ENCODE data around the gene NPAS3.

Gene NPAS3

GRCh38 chr14:32980902-32981501 lies 42.3 kb downstream of the NPAS3 start:
- Histone ChIP-seq H3K36me3 (ENCODE audit: control insufficient read depth in 2 of 2, insufficient read depth in 2 of 2, low read length in 2 of 2) (no peaks in the 10 kb centered on the region), H3K4me1 (ENCODE audit: control insufficient read depth, insufficient read depth, low read length) (no peaks in the 10 kb centered on the region), H3K9ac (ENCODE audit: low read length in 2 of 2) (no peak overlapping the region), H3K9me3 (ENCODE audit: control insufficient read depth in 2 of 2, low read length in 2 of 2) (no peaks in the 10 kb centered on the region), H3K27me3 (ENCODE audit: control insufficient read depth in 1 of 2, insufficient read depth in 2 of 2, low read length in 2 of 2) (no peaks in the 10 kb centered on the region), H3K4me3 (ENCODE audit: low read length in 2 of 2) (no peak overlapping the region), H3K27ac (ENCODE audit: low read length) (no peak overlapping the region)

GRCh38 chr14:32984241-32984930 lies 45.7 kb downstream of the NPAS3 start:
- H3K4me1 ChIP-seq (ENCODE audit: control insufficient read depth, insufficient read depth, low read length) = no peaks in the 10 kb centered on the region
- no peaks in the 10 kb centered on the region for H3K27me3 ChIP-seq (ENCODE audit: control insufficient read depth in 1 of 2, insufficient read depth in 2 of 2, low read length in 2 of 2)
- H3K27ac ChIP-seq (ENCODE audit: low read length) = no peak overlapping the region
- H3K9ac ChIP-seq (ENCODE audit: low read length in 2 of 2) = no peak overlapping the region
- H3K9me3 ChIP-seq (ENCODE audit: control insufficient read depth in 2 of 2, low read length in 2 of 2) = no peaks in the 10 kb centered on the region
- H3K36me3 ChIP-seq (ENCODE audit: control insufficient read depth in 2 of 2, insufficient read depth in 2 of 2, low read length in 2 of 2) = no peaks in the 10 kb centered on the region
- no peak overlapping the region for H3K4me3 ChIP-seq (ENCODE audit: low read length in 2 of 2)

GRCh38 chr14:32985866-32986265 lies 47.2 kb downstream of the NPAS3 start:
- Histone ChIP-seq H3K4me3 (ENCODE audit: low read length in 2 of 2) (no peak overlapping the region), H3K36me3 (ENCODE audit: control insufficient read depth in 2 of 2, insufficient read depth in 2 of 2, low read length in 2 of 2) (no peaks in the 10 kb centered on the region), H3K9ac (ENCODE audit: low read length in 2 of 2) (no peak overlapping the region), H3K27ac (ENCODE audit: low read length) (no peak overlapping the region), H3K4me1 (ENCODE audit: control insufficient read depth, insufficient read depth, low read length) (no peaks in the 10 kb centered on the region), H3K9me3 (ENCODE audit: control insufficient read depth in 2 of 2, low read length in 2 of 2) (no peaks in the 10 kb centered on the region), H3K27me3 (ENCODE audit: control insufficient read depth in 1 of 2, insufficient read depth in 2 of 2, low read length in 2 of 2) (no peaks in the 10 kb centered on the region)

GRCh38 chr14:32986791-32987540 lies 48.3 kb downstream of the NPAS3 start:
- H3K4me1 ChIP-seq (ENCODE audit: control insufficient read depth, insufficient read depth, low read length) = no peaks in the 10 kb centered on the region
- no peak overlapping the region for H3K27ac ChIP-seq (ENCODE audit: low read length)
- no peaks in the 10 kb centered on the region for H3K27me3 ChIP-seq (ENCODE audit: control insufficient read depth in 1 of 2, insufficient read depth in 2 of 2, low read length in 2 of 2)
- no peak overlapping the region for H3K9ac ChIP-seq (ENCODE audit: low read length in 2 of 2)
- H3K36me3 ChIP-seq (ENCODE audit: control insufficient read depth in 2 of 2, insufficient read depth in 2 of 2, low read length in 2 of 2) = no peaks in the 10 kb centered on the region
- H3K9me3 ChIP-seq (ENCODE audit: control insufficient read depth in 2 of 2, low read length in 2 of 2) = no peaks in the 10 kb centered on the region
- H3K4me3 ChIP-seq (ENCODE audit: low read length in 2 of 2) = no peak overlapping the region

GRCh38 chr14:32991691-32992090 lies 53.0 kb downstream of the NPAS3 start:
- no peaks in the 10 kb centered on the region for H3K9me3 ChIP-seq (ENCODE audit: control insufficient read depth in 2 of 2, low read length in 2 of 2)
- H3K36me3 ChIP-seq (ENCODE audit: control insufficient read depth in 2 of 2, insufficient read depth in 2 of 2, low read length in 2 of 2) = no peaks in the 10 kb centered on the region
- no peak overlapping the region for H3K9ac ChIP-seq (ENCODE audit: low read length in 2 of 2)
- H3K27me3 ChIP-seq (ENCODE audit: control insufficient read depth in 1 of 2, insufficient read depth in 2 of 2, low read length in 2 of 2) = no peaks in the 10 kb centered on the region
- H3K4me3 ChIP-seq (ENCODE audit: low read length in 2 of 2) = no peak overlapping the region
- H3K4me1 ChIP-seq (ENCODE audit: control insufficient read depth, insufficient read depth, low read length) = no peaks in the 10 kb centered on the region
- H3K27ac ChIP-seq (ENCODE audit: low read length) = no peak overlapping the region

- no peak overlapping the region for H3K27ac ChIP-seq (ENCODE audit: low read length)
- H3K9ac ChIP-seq (ENCODE audit: low read length in 2 of 2) = no peak overlapping the region
- no peaks in the 10 kb centered on the region for H3K27me3 ChIP-seq (ENCODE audit: control insufficient read depth in 1 of 2, insufficient read depth in 2 of 2, low read length in 2 of 2)
- H3K9me3 ChIP-seq (ENCODE audit: control insufficient read depth in 2 of 2, low read length in 2 of 2) = no peaks in the 10 kb centered on the region
- H3K36me3 ChIP-seq (ENCODE audit: control insufficient read depth in 2 of 2, insufficient read depth in 2 of 2, low read length in 2 of 2) = no peaks in the 10 kb centered on the region
- no peaks in the 10 kb centered on the region for H3K4me1 ChIP-seq (ENCODE audit: control insufficient read depth, insufficient read depth, low read length)
- no peak overlapping the region for H3K4me3 ChIP-seq (ENCODE audit: low read length in 2 of 2)
Measured at GRCh38 chr14:32993921-32994320, 55.2 kb downstream of the NPAS3 start.

- Histone ChIP-seq H3K36me3 (ENCODE audit: control insufficient read depth in 2 of 2, insufficient read depth in 2 of 2, low read length in 2 of 2) (no peaks in the 10 kb centered on the region), H3K27ac (ENCODE audit: low read length) (no peak overlapping the region), H3K9me3 (ENCODE audit: control insufficient read depth in 2 of 2, low read length in 2 of 2) (no peaks in the 10 kb centered on the region), H3K4me3 (ENCODE audit: low read length in 2 of 2) (no peak overlapping the region), H3K27me3 (ENCODE audit: control insufficient read depth in 1 of 2, insufficient read depth in 2 of 2, low read length in 2 of 2) (no peaks in the 10 kb centered on the region), H3K4me1 (ENCODE audit: control insufficient read depth, insufficient read depth, low read length) (no peaks in the 10 kb centered on the region), H3K9ac (ENCODE audit: low read length in 2 of 2) (no peak overlapping the region)
Measured at GRCh38 chr14:32996343-32996742, 57.7 kb downstream of the NPAS3 start.

GRCh38 chr14:32998433-32998832 lies 59.8 kb downstream of the NPAS3 start:
- H3K9ac ChIP-seq (ENCODE audit: low read length in 2 of 2) = no peak overlapping the region
- no peak overlapping the region for H3K4me3 ChIP-seq (ENCODE audit: low read length in 2 of 2)
- H3K27me3 ChIP-seq (ENCODE audit: control insufficient read depth in 1 of 2, insufficient read depth in 2 of 2, low read length in 2 of 2) = no peaks in the 10 kb centered on the region
- H3K9me3 ChIP-seq (ENCODE audit: control insufficient read depth in 2 of 2, low read length in 2 of 2) = no peaks in the 10 kb centered on the region
- H3K27ac ChIP-seq (ENCODE audit: low read length) = no peak overlapping the region
- H3K36me3 ChIP-seq (ENCODE audit: control insufficient read depth in 2 of 2, insufficient read depth in 2 of 2, low read length in 2 of 2) = no peaks in the 10 kb centered on the region
- no peaks in the 10 kb centered on the region for H3K4me1 ChIP-seq (ENCODE audit: control insufficient read depth, insufficient read depth, low read length)

- Histone ChIP-seq H3K27ac (ENCODE audit: low read length) (no peak overlapping the region), H3K4me1 (ENCODE audit: control insufficient read depth, insufficient read depth, low read length) (no peaks in the 10 kb centered on the region), H3K9me3 (ENCODE audit: control insufficient read depth in 2 of 2, low read length in 2 of 2) (no peaks in the 10 kb centered on the region), H3K4me3 (ENCODE audit: low read length in 2 of 2) (no peak overlapping the region), H3K9ac (ENCODE audit: low read length in 2 of 2) (no peak overlapping the region), H3K27me3 (ENCODE audit: control insufficient read depth in 1 of 2, insufficient read depth in 2 of 2, low read length in 2 of 2) (no peaks in the 10 kb centered on the region), H3K36me3 (ENCODE audit: control insufficient read depth in 2 of 2, insufficient read depth in 2 of 2, low read length in 2 of 2) (no peaks in the 10 kb centered on the region)
Measured at GRCh38 chr14:33009673-33010072, 71.0 kb downstream of the NPAS3 start.

- Histone ChIP-seq H3K4me1 (ENCODE audit: control insufficient read depth, insufficient read depth, low read length) (no peaks in the 10 kb centered on the region), H3K27me3 (ENCODE audit: control insufficient read depth in 1 of 2, insufficient read depth in 2 of 2, low read length in 2 of 2) (no peaks in the 10 kb centered on the region), H3K9me3 (ENCODE audit: control insufficient read depth in 2 of 2, low read length in 2 of 2) (no peaks in the 10 kb centered on the region), H3K27ac (ENCODE audit: low read length) (no peak overlapping the region), H3K4me3 (ENCODE audit: low read length in 2 of 2) (no peak overlapping the region), H3K36me3 (ENCODE audit: control insufficient read depth in 2 of 2, insufficient read depth in 2 of 2, low read length in 2 of 2) (no peaks in the 10 kb centered on the region), H3K9ac (ENCODE audit: low read length in 2 of 2) (no peak overlapping the region)
Measured at GRCh38 chr14:33010495-33010894, 71.8 kb downstream of the NPAS3 start.

- Histone ChIP-seq H3K4me3 (ENCODE audit: low read length in 2 of 2) (no peak overlapping the region), H3K9ac (ENCODE audit: low read length in 2 of 2) (no peak overlapping the region), H3K4me1 (ENCODE audit: control insufficient read depth, insufficient read depth, low read length) (no peaks in the 10 kb centered on the region), H3K36me3 (ENCODE audit: control insufficient read depth in 2 of 2, insufficient read depth in 2 of 2, low read length in 2 of 2) (no peaks in the 10 kb centered on the region), H3K27me3 (ENCODE audit: control insufficient read depth in 1 of 2, insufficient read depth in 2 of 2, low read length in 2 of 2) (no peaks in the 10 kb centered on the region), H3K27ac (ENCODE audit: low read length) (no peak overlapping the region), H3K9me3 (ENCODE audit: control insufficient read depth in 2 of 2, low read length in 2 of 2) (no peaks in the 10 kb centered on the region)
Measured at GRCh38 chr14:33014710-33015109, 76.0 kb downstream of the NPAS3 start.
